Endothelial cell of umbilical vein (primary cell): ENCODE measurements around the gene HIPK1. TPM values are rescaled to one million over a fixed set of nuclear protein-coding genes. Genes with fewer than 3 reads are reported as not detected.

Experiments used
- BruUV-seq: library from RNA; stranded (reverse); fragments of 400-500 nt; replicated peaks from 2 replicates; lab custom pipeline; 2021; lab: Mats Ljungman, UMichigan
- CTCF ChIA-PET: fragments of 300-600, 350-600 bp; sonication (Branson Sonifier 250); formaldehyde crosslinking; loops from one replicate; lab custom pipeline; 2021; ENCODE audit warnings: antibody characterized with exemption, inconsistent platforms; lab: Charles Lee
- POLR2A ChIA-PET: fragments of 300-600, 350-600 bp; sonication (Branson Sonifier 250); formaldehyde crosslinking; loops from one replicate; lab custom pipeline; 2021; ENCODE audit warnings: antibody characterized with exemption, inconsistent platforms; lab: Charles Lee
- DNase-seq: peaks from one replicate; pipeline ENCODE4 v3.0.0-alpha.2; 2011; ENCODE audit warnings: low read depth, low spot score
- FAIRE-seq: peaks from 2 replicates; lab custom pipeline; 2011; peaks lifted over from hg19 to GRCh38; lab: Jason Lieb, UNC
- H2AFZ ChIP-seq: 2 replicates; pipeline ENCODE4 v1.6.0; 2012; ENCODE audit warnings: low read depth, low read length, control low read depth, inconsistent platforms
- H3K27ac ChIP-seq: 2 replicates; pipeline ENCODE4 v1.5.1; 2011; ENCODE audit warnings: low read depth, mild to moderate bottlenecking, control low read depth, low read length, moderate library complexity; ENCODE audit not compliant: insufficient read depth
- H3K27me3 ChIP-seq, 2 experiments: 2 replicates each; pipeline versions ENCODE4 v1.6.0 to v1.6.1; 2011; ENCODE audit warnings: low read length in 2 of 2, mixed read lengths in 1 of 2; ENCODE audit not compliant: control insufficient read depth in 2 of 2, insufficient read depth in 2 of 2
- H3K36me3 ChIP-seq, 2 experiments: 2 replicates in 1 of 2; 3 replicates in 1 of 2; pipeline ENCODE4 v1.5.1; 2011; ENCODE audit warnings: low read length in 2 of 2, mild to moderate bottlenecking in 1 of 2, moderate library complexity in 1 of 2; ENCODE audit not compliant: control insufficient read depth in 2 of 2, insufficient read depth in 2 of 2; ENCODE audit errors: extremely low read depth in 1 of 2
- H3K4me1 ChIP-seq: 3 replicates; pipeline ENCODE4 v1.5.1; 2011; ENCODE audit warnings: mild to moderate bottlenecking, low read length; ENCODE audit not compliant: control insufficient read depth, insufficient read depth; ENCODE audit errors: extremely low read depth
- H3K4me2 ChIP-seq: 2 replicates; pipeline ENCODE4 v1.6.1; 2011; ENCODE audit warnings: low read length, control low read depth, mixed read lengths; ENCODE audit not compliant: insufficient read depth
- H3K4me3 ChIP-seq, 3 experiments: fragments of 200-600 bp in 1 of 3; sonication (generic), shearing (Covaris generic) in 1 of 3; replicated peaks in 1 of 3; 2 replicates each; pipeline ENCODE4 v1.5.1; 2011 to 2016; ENCODE audit warnings: control low read depth in 3 of 3, low read length in 3 of 3, mild to moderate bottlenecking in 2 of 3, inconsistent platforms in 1 of 3, low read depth in 1 of 3, moderate library complexity in 1 of 3; ENCODE audit not compliant: insufficient read depth in 1 of 3
- H3K79me2 ChIP-seq: 2 replicates; pipeline ENCODE4 v1.6.0; 2012; ENCODE audit warnings: low read length, inconsistent platforms; ENCODE audit not compliant: control insufficient read depth, insufficient read depth
- H3K9ac ChIP-seq: replicated peaks from 2 replicates; pipeline ENCODE3; 2011; ENCODE audit warnings: low read length, control low read depth; ENCODE audit not compliant: insufficient read depth; ENCODE audit errors: extremely low read depth
- H3K9me1 ChIP-seq: replicated peaks from 3 replicates; pipeline ENCODE4 v1.6.0; 2011; ENCODE audit warnings: mild to moderate bottlenecking, low read length; ENCODE audit not compliant: control insufficient read depth, insufficient read depth; ENCODE audit errors: extremely low read depth
- H3K9me3 ChIP-seq: replicated peaks from 2 replicates; pipeline ENCODE4 v1.5.1; 2012; ENCODE audit warnings: low read length, inconsistent platforms; ENCODE audit not compliant: control insufficient read depth, insufficient read depth
- H4K20me1 ChIP-seq: replicated peaks from 2 replicates; pipeline ENCODE3; 2011; ENCODE audit warnings: mild to moderate bottlenecking, low read length; ENCODE audit not compliant: control insufficient read depth, insufficient read depth; ENCODE audit errors: extremely low read depth
- EZH2 ChIP-seq: IDR thresholded peaks from 2 replicates; pipeline ENCODE4 v1.6.1; 2012; ENCODE audit warnings: borderline replicate concordance, low read depth, mild to moderate bottlenecking, moderate library complexity, low read length, inconsistent platforms; ENCODE audit not compliant: severe bottlenecking
- FOS ChIP-seq: IDR thresholded peaks from 2 replicates; pipeline ENCODE4 v1.6.1; 2011; ENCODE audit warnings: mild to moderate bottlenecking, low read length, moderate library complexity, borderline replicate concordance; ENCODE audit not compliant: insufficient read depth
- GATA2 ChIP-seq: IDR thresholded peaks from 2 replicates; pipeline ENCODE4 v1.7.0; 2011; ENCODE audit warnings: low read depth, mild to moderate bottlenecking, moderate library complexity, mixed read lengths, low read length; ENCODE audit not compliant: insufficient read length, insufficient read depth
- JUN ChIP-seq: IDR thresholded peaks from 2 replicates; pipeline ENCODE4 v1.6.1; 2011; ENCODE audit warnings: borderline replicate concordance, low read depth; ENCODE audit not compliant: insufficient read length, insufficient read depth
- MYC ChIP-seq: IDR thresholded peaks from one replicate; pipeline ENCODE4 v1.6.1; 2011; ENCODE audit warnings: mild to moderate bottlenecking, low read depth, low read length
- POLR2A ChIP-seq: IDR thresholded peaks from 2 replicates; pipeline ENCODE4 v1.6.1; 2012; ENCODE audit warnings: low read depth, mild to moderate bottlenecking, control low read depth, low read length
- POLR2AphosphoS5 ChIP-seq: IDR thresholded peaks from 2 replicates; pipeline ENCODE4 v1.6.1; 2012; ENCODE audit warnings: low read depth, mild to moderate bottlenecking, control low read depth, low read length, moderate library complexity; ENCODE audit not compliant: insufficient read depth
- dilution Hi-C: fragments of 300-500 bp; cut with MboI; formaldehyde crosslinking; loops from one replicate; pipeline ENCODE4 v1.15.0; 2019; ENCODE audit warnings: low sequenced_read_pairs; ENCODE audit not compliant: extremely low pct_ligation_motif_present
- intact Hi-C: fragments of 100-400 bp; cut with micrococcal nuclease; formaldehyde crosslinking; loops from one replicate; pipeline ENCODE4 v1.10.0; 2022
- polyA plus RNA-seq, 4 experiments: library from polyadenylated mRNA; depleted of rRNA in 3 of 4; stranded (reverse) in 3 of 4; unstranded in 1 of 4; fragments of >200 nt; gene quantifications; 2 replicates each; pipeline versions ENCODE4 v1.2.1 to v1.2.3, GENCODE V29; 2011 to 2012; ENCODE audit warnings: missing spikeins in 1 of 4
- total RNA-seq: library from RNA; stranded (reverse); gene quantifications from 2 replicates; pipeline ENCODE4 v1.2.3, GENCODE V29; 2021
- TF ChIP-seq, protein P1 (sequence below): IDR thresholded peaks from 2 replicates; pipeline ENCODE4 v1.6.1; 2011; ENCODE audit not compliant: insufficient read depth, insufficient read length
- TF ChIP-seq, protein P2 (sequence below), 2 donors: IDR thresholded peaks; 1 replicate in 1 of 2; 2 replicates in 1 of 2; pipeline ENCODE4 v1.5.1; 2011; ENCODE audit warnings: low read length in 2 of 2, mild to moderate bottlenecking in 2 of 2, moderate library complexity in 2 of 2, control low read depth in 1 of 2, inconsistent platforms in 1 of 2, low read depth in 1 of 2; ENCODE audit not compliant: insufficient read depth in 1 of 2; ENCODE audit errors: extremely low read depth in 1 of 2

The HIPK1 gene
- total and polyA plus RNA-seq, 2 donors (not counting 3 experiments of a cell fraction or from before 2014, with no cell fraction given): 39.3 to 56.1 TPM

DNA sequence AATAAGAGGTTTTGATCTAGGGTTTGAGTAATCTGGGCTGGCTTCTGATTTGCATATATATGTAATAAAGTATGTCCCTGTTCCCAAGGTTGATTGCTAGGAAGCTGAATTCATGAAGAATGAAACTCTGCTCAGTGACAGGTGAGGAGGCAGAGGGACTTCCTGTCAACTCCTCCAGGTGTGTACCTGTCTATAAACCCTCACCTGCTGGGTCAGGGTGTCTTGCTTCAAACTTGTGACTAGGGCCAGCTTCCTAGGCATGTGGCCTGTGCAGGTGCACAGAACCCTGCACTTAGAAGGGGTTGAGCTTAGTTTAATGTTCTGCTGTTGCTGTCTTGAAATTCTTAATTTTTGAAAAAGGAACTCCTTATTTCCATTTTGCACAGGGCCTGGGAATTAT lies 71.3 kb downstream of the HIPK1 start:
- no peaks in the 10 kb centered on the region for H3K4me1 ChIP-seq
- intact Hi-C loops: no loop called here
- dilution Hi-C loops: no loop called here
- BruUV-seq: no TSS peak
- TF ChIP-seq, protein P1, sequence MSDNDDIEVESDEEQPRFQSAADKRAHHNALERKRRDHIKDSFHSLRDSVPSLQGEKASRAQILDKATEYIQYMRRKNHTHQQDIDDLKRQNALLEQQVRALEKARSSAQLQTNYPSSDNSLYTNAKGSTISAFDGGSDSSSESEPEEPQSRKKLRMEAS: no peak
- no peak for TF ChIP-seq MYC
- TF ChIP-seq EZH2: no peak
- TF ChIP-seq, protein P2, sequence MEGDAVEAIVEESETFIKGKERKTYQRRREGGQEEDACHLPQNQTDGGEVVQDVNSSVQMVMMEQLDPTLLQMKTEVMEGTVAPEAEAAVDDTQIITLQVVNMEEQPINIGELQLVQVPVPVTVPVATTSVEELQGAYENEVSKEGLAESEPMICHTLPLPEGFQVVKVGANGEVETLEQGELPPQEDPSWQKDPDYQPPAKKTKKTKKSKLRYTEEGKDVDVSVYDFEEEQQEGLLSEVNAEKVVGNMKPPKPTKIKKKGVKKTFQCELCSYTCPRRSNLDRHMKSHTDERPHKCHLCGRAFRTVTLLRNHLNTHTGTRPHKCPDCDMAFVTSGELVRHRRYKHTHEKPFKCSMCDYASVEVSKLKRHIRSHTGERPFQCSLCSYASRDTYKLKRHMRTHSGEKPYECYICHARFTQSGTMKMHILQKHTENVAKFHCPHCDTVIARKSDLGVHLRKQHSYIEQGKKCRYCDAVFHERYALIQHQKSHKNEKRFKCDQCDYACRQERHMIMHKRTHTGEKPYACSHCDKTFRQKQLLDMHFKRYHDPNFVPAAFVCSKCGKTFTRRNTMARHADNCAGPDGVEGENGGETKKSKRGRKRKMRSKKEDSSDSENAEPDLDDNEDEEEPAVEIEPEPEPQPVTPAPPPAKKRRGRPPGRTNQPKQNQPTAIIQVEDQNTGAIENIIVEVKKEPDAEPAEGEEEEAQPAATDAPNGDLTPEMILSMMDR (IDR thresholded peaks at IDR 0.05; ENCODE audit: extremely low read depth in 1 of 2, insufficient read depth in 1 of 2, low read depth in 1 of 2, low read length in 2 of 2): no peak
- TF ChIP-seq POLR2AphosphoS5: no peak
- TF ChIP-seq FOS: no peak
- TF ChIP-seq JUN: no peak
- no peak for TF ChIP-seq GATA2
- no peak for TF ChIP-seq POLR2A
- H3K4me3 ChIP-seq: no peak overlapping the region
- DNase-seq: no peak
- H3K4me2 ChIP-seq: no peak overlapping the region
- no peaks in the 10 kb centered on the region for H3K27me3 ChIP-seq
- H3K9me3 ChIP-seq: no peaks in the 10 kb centered on the region
- H3K9ac ChIP-seq: no peak overlapping the region
- ChIA-PET CTCF (interaction anchor here (2.0 to 2.3 kb wide), 2 partner anchors 10 to 22 kb away, joined by 5 to 8 read pairs; no protein-coding TSS in a partner anchor), POLR2A (no interaction called here)
- H3K9me1 ChIP-seq: no peaks in the 10 kb centered on the region
- FAIRE-seq: no peak
- no peaks in the 10 kb centered on the region for H4K20me1 ChIP-seq
- no peaks in the 10 kb centered on the region for H3K36me3 ChIP-seq
- no peaks in the 10 kb centered on the region for H3K79me2 ChIP-seq
- H2AFZ ChIP-seq: no peak overlapping the region
- no peak overlapping the region for H3K27ac ChIP-seq
